22Rv1 (cell line): ENCODE results near the gene VDAC1.

ENCODE experiments used
- ZFX ChIP-seq: fragments of 450-650 bp; IDR thresholded peaks from 2 replicates; pipeline ENCODE4 v1.6.1; 2017; ENCODE audit warnings: antibody characterized with exemption, borderline replicate concordance
- TF ChIP-seq, protein P1 (sequence below): fragments of 450-650 bp; IDR thresholded peaks from 2 replicates; pipeline ENCODE4 v1.5.1; 2017; ENCODE audit warnings: mild to moderate bottlenecking

DNA sequence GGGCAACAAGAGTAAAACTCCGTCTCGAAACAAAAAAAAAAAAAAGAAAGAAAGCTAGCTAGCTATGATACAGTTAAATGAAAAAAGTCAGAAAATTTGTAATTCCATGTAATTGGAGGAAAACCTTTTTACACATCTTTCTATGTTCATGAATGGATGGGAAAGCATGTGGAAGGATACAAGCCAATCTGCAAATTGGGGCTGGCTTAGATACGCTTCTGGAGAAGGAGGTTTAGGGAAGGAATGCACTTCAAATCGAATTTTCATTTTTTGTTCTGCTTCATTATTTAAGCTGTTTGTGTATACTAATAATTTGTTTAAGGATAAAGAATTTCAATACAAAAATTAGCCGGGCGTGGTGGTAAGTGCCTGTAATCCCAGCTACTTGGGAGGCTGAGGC lies 6.7 kb downstream of the VDAC1 start:
- TF ChIP-seq, protein P1, sequence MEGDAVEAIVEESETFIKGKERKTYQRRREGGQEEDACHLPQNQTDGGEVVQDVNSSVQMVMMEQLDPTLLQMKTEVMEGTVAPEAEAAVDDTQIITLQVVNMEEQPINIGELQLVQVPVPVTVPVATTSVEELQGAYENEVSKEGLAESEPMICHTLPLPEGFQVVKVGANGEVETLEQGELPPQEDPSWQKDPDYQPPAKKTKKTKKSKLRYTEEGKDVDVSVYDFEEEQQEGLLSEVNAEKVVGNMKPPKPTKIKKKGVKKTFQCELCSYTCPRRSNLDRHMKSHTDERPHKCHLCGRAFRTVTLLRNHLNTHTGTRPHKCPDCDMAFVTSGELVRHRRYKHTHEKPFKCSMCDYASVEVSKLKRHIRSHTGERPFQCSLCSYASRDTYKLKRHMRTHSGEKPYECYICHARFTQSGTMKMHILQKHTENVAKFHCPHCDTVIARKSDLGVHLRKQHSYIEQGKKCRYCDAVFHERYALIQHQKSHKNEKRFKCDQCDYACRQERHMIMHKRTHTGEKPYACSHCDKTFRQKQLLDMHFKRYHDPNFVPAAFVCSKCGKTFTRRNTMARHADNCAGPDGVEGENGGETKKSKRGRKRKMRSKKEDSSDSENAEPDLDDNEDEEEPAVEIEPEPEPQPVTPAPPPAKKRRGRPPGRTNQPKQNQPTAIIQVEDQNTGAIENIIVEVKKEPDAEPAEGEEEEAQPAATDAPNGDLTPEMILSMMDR = no peak
- TF ChIP-seq ZFX = no peak
